Measurements from ENCODE around the gene ACIN1.

DNA sequence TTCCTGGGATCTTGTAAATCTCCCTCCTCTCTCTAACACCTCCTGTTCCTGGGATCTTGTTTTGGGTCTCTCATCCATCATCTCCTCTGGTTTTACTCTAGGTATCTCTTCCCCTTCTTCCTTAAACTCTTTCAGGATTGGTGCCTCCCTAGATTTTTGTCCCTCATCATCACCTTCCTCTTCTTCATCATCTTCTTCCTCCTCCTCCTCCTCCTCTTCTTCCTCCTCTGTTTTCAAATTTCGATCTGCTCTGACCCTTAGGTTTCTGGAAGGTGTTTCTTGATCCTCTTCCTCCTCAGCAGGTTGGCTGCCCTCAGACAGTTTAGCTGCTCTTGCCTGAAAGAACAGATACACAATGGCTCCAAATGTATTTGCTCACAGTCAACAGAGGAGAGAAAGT, 14.5 kb downstream of the ACIN1 start:
- TF ChIP-seq CTCF (IDR thresholded peaks at IDR 0.05): no peak
- TF ChIP-seq POLR2A (IDR thresholded peaks at IDR 0.05): no peak
